Esophagus squamous epithelium (tissue), 5 donors: ENCODE measurements around the gene NR6A1. TPM values are rescaled to one million over a fixed set of nuclear protein-coding genes. Genes with fewer than 3 reads are reported as not detected.
A peak's percentile ranks its signal among the peaks of the same experiment; 100 is the strongest.

Experiments
- DNase-seq: peaks from one replicate; lab custom pipeline; 2025; lab: John Stamatoyannopoulos, UW
- H3K27ac ChIP-seq, 4 donors: fragments of 200-600 bp; sonication (generic); one replicate each; pipeline ENCODE4 v1.5.1; 2016 to 2019; ENCODE audit warnings: mild to moderate bottlenecking in 1 of 4
- H3K27me3 ChIP-seq, 4 donors: fragments of 200-600 bp; sonication (generic); 1 replicate in 3 of 4; 2 replicates in 1 of 4; pipeline versions ENCODE4 v1.5.1 to v1.6.0; 2017 to 2021; ENCODE audit warnings: antibody characterized with exemption in 1 of 4
- H3K36me3 ChIP-seq, 3 donors: fragments of 200-600 bp; sonication (generic); one replicate each; pipeline ENCODE4 v1.5.1; 2016 to 2019
- H3K4me1 ChIP-seq, 3 donors: fragments of 200-600 bp; sonication (generic); one replicate each; pipeline ENCODE4 v1.5.1; 2017 to 2019
- H3K4me3 ChIP-seq, 4 donors: fragments of 200-600 bp; sonication (generic); 1 replicate in 3 of 4; 2 replicates in 1 of 4; pipeline ENCODE4 v1.5.1; 2016 to 2019; ENCODE audit warnings: mild to moderate bottlenecking in 2 of 4, moderate library complexity in 1 of 4
- H3K9me3 ChIP-seq, 3 donors: fragments of 200-600 bp; sonication (generic); one replicate each; pipeline ENCODE4 v1.5.1; 2016 to 2019
- POLR2A ChIP-seq, 4 donors: fragments of 450-650 bp; IDR thresholded peaks; one replicate each; pipeline ENCODE4 v1.6.1; 2017; ENCODE audit warnings: antibody characterized with exemption in 4 of 4, mild to moderate bottlenecking in 4 of 4, moderate library complexity in 3 of 4
- WGBS, 2 donors: methylation state at CpG; one replicate each; pipeline ENCODE4 v1.1.5; 2018; 5-methylcytosine and 5-hydroxymethylcytosine counted together
- intact Hi-C: fragments of 100-400 bp; cut with DNase I; formaldehyde crosslinking; loops from one replicate; pipeline ENCODE4 v1.15.0; 2022
- total RNA-seq, 4 donors: library from RNA; depleted of rRNA; stranded (reverse); fragments of >200 nt; gene quantifications; one replicate each; pipeline ENCODE4 v1.1.0, GENCODE V29; 2016
- TF ChIP-seq, protein P1 (sequence below), 6 experiments: fragments of 450-650 bp in 4 of 6; fragments of 200-600 bp in 2 of 6; sonication (generic) in 2 of 6; IDR thresholded peaks; one replicate each; pipeline ENCODE4 v1.5.1; 2016 to 2019; ENCODE audit warnings: antibody characterized with exemption in 6 of 6, mild to moderate bottlenecking in 4 of 6, moderate library complexity in 4 of 6
- donor health status: DM: yes; HTN: yes; CAD: no.

NR6A1 gene
- total RNA-seq, 4 donors from 2014 or later = 1.9 to 4.0 (median 2.7) TPM

DNA sequence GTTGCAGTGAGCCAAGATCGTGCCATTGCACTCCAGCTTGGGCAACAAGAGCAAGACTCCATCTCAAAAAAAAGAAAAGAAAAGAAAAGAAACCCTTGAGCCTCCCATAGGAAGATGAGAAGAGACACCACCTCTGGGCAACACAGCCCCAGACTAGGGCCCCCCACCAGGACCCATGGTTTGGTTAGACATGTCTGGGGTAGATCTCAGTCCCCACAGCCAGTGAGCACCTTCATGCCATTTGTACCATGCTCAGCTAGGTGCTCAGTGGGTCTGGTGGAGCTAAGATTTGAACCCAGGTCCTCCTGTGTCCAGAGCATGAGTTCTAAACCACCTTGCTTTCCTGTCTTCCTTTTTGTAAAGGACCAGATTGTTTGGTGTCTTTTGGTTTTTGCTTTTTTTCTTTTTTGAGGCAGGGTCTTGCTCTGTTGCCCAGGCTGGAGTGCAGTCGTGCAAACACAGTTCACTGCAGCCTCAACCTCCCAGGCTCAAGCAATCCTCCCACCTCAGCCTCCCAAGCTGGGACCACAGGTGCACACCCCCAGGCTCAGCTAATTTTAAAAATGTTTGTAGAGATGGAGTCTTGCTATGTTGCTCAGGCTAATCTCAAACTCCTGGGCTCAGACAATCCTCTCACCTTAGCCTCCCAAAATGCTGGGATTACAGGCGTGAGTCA, 17.6 kb upstream of the NR6A1 start:
- DNase-seq = no peak
- intact Hi-C loops = no loop called here
- Histone ChIP-seq H3K9me3 (no peaks in the 10 kb centered on the region), H3K4me1 (peaks cover 8 to 25% (median 16%) of the 10 kb centered on the region in 3 donors), H3K36me3 (peaks cover 0 to 13% (median 0%) of the 10 kb centered on the region in 3 donors), H3K4me3 (no peak overlapping the region), H3K27me3 (no peaks in the 10 kb centered on the region), H3K27ac (no peak overlapping the region)
- WGBS, 2 donors = 81 to 85% methylated on average over 3 of the region's 3 CpGs
- TF ChIP-seq POLR2A (IDR thresholded peaks at IDR 0.05) = no peak
- TF ChIP-seq, protein P1, sequence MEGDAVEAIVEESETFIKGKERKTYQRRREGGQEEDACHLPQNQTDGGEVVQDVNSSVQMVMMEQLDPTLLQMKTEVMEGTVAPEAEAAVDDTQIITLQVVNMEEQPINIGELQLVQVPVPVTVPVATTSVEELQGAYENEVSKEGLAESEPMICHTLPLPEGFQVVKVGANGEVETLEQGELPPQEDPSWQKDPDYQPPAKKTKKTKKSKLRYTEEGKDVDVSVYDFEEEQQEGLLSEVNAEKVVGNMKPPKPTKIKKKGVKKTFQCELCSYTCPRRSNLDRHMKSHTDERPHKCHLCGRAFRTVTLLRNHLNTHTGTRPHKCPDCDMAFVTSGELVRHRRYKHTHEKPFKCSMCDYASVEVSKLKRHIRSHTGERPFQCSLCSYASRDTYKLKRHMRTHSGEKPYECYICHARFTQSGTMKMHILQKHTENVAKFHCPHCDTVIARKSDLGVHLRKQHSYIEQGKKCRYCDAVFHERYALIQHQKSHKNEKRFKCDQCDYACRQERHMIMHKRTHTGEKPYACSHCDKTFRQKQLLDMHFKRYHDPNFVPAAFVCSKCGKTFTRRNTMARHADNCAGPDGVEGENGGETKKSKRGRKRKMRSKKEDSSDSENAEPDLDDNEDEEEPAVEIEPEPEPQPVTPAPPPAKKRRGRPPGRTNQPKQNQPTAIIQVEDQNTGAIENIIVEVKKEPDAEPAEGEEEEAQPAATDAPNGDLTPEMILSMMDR (IDR thresholded peaks at IDR 0.05) = no peak

GRCh38 chr9:124786881-124787573, 15.9 kb upstream of the NR6A1 start:
- no peak for TF ChIP-seq POLR2A (IDR thresholded peaks at IDR 0.05)
- TF ChIP-seq, protein P1 (IDR thresholded peaks at IDR 0.05) = no peak
- Histone ChIP-seq H3K9me3 (no peaks in the 10 kb centered on the region), H3K27ac (no peak overlapping the region), H3K36me3 (peaks cover 0 to 13% (median 0%) of the 10 kb centered on the region in 3 donors), H3K4me1 (peaks cover 0 to 19% (median 5%) of the 10 kb centered on the region in 3 donors), H3K4me3 (no peak overlapping the region), H3K27me3 (no peaks in the 10 kb centered on the region)
- intact Hi-C loops = no loop called here
- no peak for DNase-seq
- WGBS, 2 donors = 93 to 100% methylated on average over 3 to 11 of the region's 20 CpGs

DNA sequence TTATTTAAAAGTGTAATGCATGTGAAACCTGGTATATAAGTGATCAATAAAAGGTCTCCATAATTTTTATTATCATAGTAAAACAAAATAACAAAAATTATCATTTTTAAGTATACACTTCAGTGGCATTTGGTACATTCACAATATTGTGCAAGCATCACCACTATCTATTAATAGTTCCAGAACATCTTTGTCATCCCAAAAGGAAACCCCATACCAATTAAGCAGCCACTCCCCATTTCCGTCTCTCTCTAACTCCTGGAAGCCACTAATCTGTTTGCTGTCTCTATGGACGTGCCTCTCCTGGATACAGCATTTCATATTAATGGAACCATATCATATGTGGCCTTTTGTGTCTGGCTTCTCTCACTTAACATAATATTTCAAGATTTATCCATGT, 13.4 kb upstream of the NR6A1 start:
- TF ChIP-seq, protein P1 (IDR thresholded peaks at IDR 0.05) = no peak
- TF ChIP-seq POLR2A (IDR thresholded peaks at IDR 0.05) = no peak
- H3K9me3 ChIP-seq = no peaks in the 10 kb centered on the region
- no peaks in the 10 kb centered on the region for H3K27me3 ChIP-seq
- peaks cover 0 to 43% (median 17%) of the 10 kb centered on the region in 3 donors for H3K4me1 ChIP-seq
- WGBS, 2 donors = 21 to 47% methylated on average over 2 of the region's 2 CpGs
- H3K27ac ChIP-seq = peak overlapping the region in 3 of 4 donors; percentile 27 to 61 (median 48)
- intact Hi-C loops = no loop called here
- no peak overlapping the region for H3K4me3 ChIP-seq
- H3K36me3 ChIP-seq = peaks cover 0 to 5% (median 0%) of the 10 kb centered on the region in 3 donors
- no peak for DNase-seq

DNA sequence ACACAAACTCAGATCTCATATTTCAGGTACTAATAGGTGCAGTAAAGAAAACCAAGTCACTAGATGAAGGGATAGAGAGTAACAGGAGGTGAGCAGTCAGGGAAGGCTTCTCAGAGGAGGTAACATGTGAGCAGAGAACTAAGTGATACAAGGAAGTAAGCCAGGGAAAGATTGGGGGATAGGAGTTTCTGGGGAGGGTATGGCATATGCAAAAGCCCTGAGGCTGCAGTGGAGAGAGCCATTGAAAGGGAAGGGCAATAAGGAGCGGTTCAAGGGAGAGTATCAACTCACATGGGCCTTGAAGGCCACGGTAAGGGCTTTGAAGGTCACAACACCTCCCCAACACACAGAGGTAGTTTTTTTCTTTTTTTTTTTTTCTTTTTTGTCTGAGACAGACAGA, 12.7 kb upstream of the NR6A1 start:
- TF ChIP-seq, protein P1 (IDR thresholded peaks at IDR 0.05) = no peak
- no peak for TF ChIP-seq POLR2A (IDR thresholded peaks at IDR 0.05)
- 84 to 85% methylated on average over 2 of the region's 2 CpGs for WGBS, 2 donors

More for the DNA sequence above, 12.7 kb upstream of the NR6A1 start:
- no peak for DNase-seq
- intact Hi-C loops = no loop called here
- H3K9me3 ChIP-seq = no peaks in the 10 kb centered on the region
- peaks cover 0 to 5% (median 0%) of the 10 kb centered on the region in 3 donors for H3K36me3 ChIP-seq
- H3K27me3 ChIP-seq = no peaks in the 10 kb centered on the region
- H3K4me1 ChIP-seq = peaks cover 0 to 50% (median 23%) of the 10 kb centered on the region in 3 donors
- H3K4me3 ChIP-seq = no peak overlapping the region
- H3K27ac ChIP-seq = peak overlapping the region in 3 of 4 donors; percentile 27 to 61 (median 48)
